NT2/D1 (cell line): ENCODE measurements around the gene ASPSCR1.
A peak's percentile ranks its signal among the peaks of the same experiment; 100 is the strongest.

Source experiments
- DNase-seq: peaks from one replicate; pipeline ENCODE4 v3.0.0-alpha.2; 2011; ENCODE audit warnings: low read depth, low spot score
- H3K27me3 ChIP-seq: 2 replicates; pipeline ENCODE4 v1.6.0; 2011; ENCODE audit warnings: mild to moderate bottlenecking; ENCODE audit not compliant: insufficient read length, insufficient read depth
- H3K36me3 ChIP-seq: 2 replicates; pipeline ENCODE4 v1.6.1; 2011; ENCODE audit warnings: mild to moderate bottlenecking, low read length, mixed read lengths; ENCODE audit not compliant: insufficient read depth, insufficient read length
- H3K4me1 ChIP-seq: 2 replicates; pipeline ENCODE4 v1.5.1; 2011; ENCODE audit not compliant: insufficient read depth, insufficient read length
- H3K4me3 ChIP-seq: 2 replicates; pipeline ENCODE4 v1.5.1; 2011; ENCODE audit warnings: low read depth; ENCODE audit not compliant: insufficient read length
- H3K9ac ChIP-seq: 2 replicates; pipeline ENCODE4 v1.6.0; 2011; ENCODE audit warnings: low read depth; ENCODE audit not compliant: insufficient read length
- H3K9me3 ChIP-seq: 2 replicates; pipeline ENCODE4 v1.5.1; 2011; ENCODE audit warnings: mild to moderate bottlenecking, low read length; ENCODE audit not compliant: insufficient read depth
- SUZ12 ChIP-seq: IDR thresholded peaks from 2 replicates; pipeline ENCODE4 v1.6.1; 2011; ENCODE audit not compliant: insufficient read length, insufficient read depth; ENCODE audit errors: extremely low read depth
- YY1 ChIP-seq: IDR thresholded peaks from 2 replicates; pipeline ENCODE4 v1.6.1; 2011; ENCODE audit not compliant: insufficient read length, insufficient read depth
- ZNF274 ChIP-seq: IDR thresholded peaks from 2 replicates; pipeline ENCODE4 v1.6.1; 2011; ENCODE audit warnings: mild to moderate bottlenecking, low read depth, low read length

The ASPSCR1 gene

GRCh38 chr17:81983011-81983638, 5.7 kb downstream of the ASPSCR1 start:
- TF ChIP-seq YY1: no peak
- no peak for TF ChIP-seq SUZ12
- no peak for TF ChIP-seq ZNF274

GRCh38 chr17:81983639-81984373, 6.4 kb downstream of the ASPSCR1 start:
- no peaks in the 10 kb centered on the region for H3K27me3 ChIP-seq
- DNase-seq: no peak
- TF ChIP-seq SUZ12 (no peak), ZNF274 (no peak), YY1 (no peak)
- H3K36me3 ChIP-seq: peaks cover 64% of the 10 kb centered on the region
- no peak overlapping the region for H3K4me3 ChIP-seq
- peaks cover 9% of the 10 kb centered on the region for H3K4me1 ChIP-seq
- H3K9ac ChIP-seq: no peak overlapping the region
- H3K9me3 ChIP-seq: no peaks in the 10 kb centered on the region

More at GRCh38 chr17:81983011-81983638, 5.7 kb downstream of the ASPSCR1 start:
- no peak overlapping the region for H3K4me3 ChIP-seq
- no peak overlapping the region for H3K9ac ChIP-seq
- peaks cover 14% of the 10 kb centered on the region for H3K4me1 ChIP-seq
- H3K9me3 ChIP-seq: no peaks in the 10 kb centered on the region
- no peak for DNase-seq
- no peaks in the 10 kb centered on the region for H3K27me3 ChIP-seq
- peaks cover 63% of the 10 kb centered on the region for H3K36me3 ChIP-seq

- no peak for DNase-seq
- TF ChIP-seq ZNF274 (no peak), SUZ12 (no peak), YY1 (no peak)
- Histone ChIP-seq H3K4me1 (peaks cover 12% of the 10 kb centered on the region), H3K9ac (no peak overlapping the region), H3K9me3 (no peaks in the 10 kb centered on the region), H3K4me3 (no peak overlapping the region), H3K27me3 (no peaks in the 10 kb centered on the region), H3K36me3 (peaks cover 59% of the 10 kb centered on the region)
Measured at GRCh38 chr17:81984773-81985410, 7.5 kb downstream of the ASPSCR1 start.

- Histone ChIP-seq H3K9me3 (no peaks in the 10 kb centered on the region; the same call in 1 of the 2 replicates), H3K4me1 (peaks cover 21% of the 10 kb centered on the region), H3K4me3 (no peak overlapping the region), H3K27me3 (no peaks in the 10 kb centered on the region), H3K9ac (no peak overlapping the region), H3K36me3 (peaks cover 63% of the 10 kb centered on the region)
- DNase-seq: no peak
- no peak for TF ChIP-seq SUZ12
- TF ChIP-seq ZNF274: no peak
- no peak for TF ChIP-seq YY1
Measured at GRCh38 chr17:81986606-81987005, 9.2 kb downstream of the ASPSCR1 start.

GRCh38 chr17:81987161-81987770, 9.8 kb downstream of the ASPSCR1 start:
- Histone ChIP-seq H3K36me3 (peaks cover 60% of the 10 kb centered on the region), H3K27me3 (no peaks in the 10 kb centered on the region), H3K4me1 (peaks cover 27% of the 10 kb centered on the region), H3K4me3 (no peak overlapping the region), H3K9me3 (no peaks in the 10 kb centered on the region; the same call in 1 of the 2 replicates), H3K9ac (no peak overlapping the region)
- TF ChIP-seq YY1 (no peak), SUZ12 (no peak), ZNF274 (no peak)
- DNase-seq: no peak

GRCh38 chr17:81990836-81991683, 13.6 kb downstream of the ASPSCR1 start:
- H3K4me3 ChIP-seq: no peak overlapping the region
- peak overlapping the region; percentile 62 for H3K9ac ChIP-seq
- H3K9me3 ChIP-seq: no peaks in the 10 kb centered on the region; the same call in 1 of the 2 replicates
- H3K36me3 ChIP-seq: peaks cover 49% of the 10 kb centered on the region
- no peaks in the 10 kb centered on the region for H3K27me3 ChIP-seq
- TF ChIP-seq YY1 (no peak), ZNF274 (no peak), SUZ12 (no peak)
- DNase-seq: no peak
- H3K4me1 ChIP-seq: peaks cover 50% of the 10 kb centered on the region
